Stimulated activated CD8-positive, alpha-beta memory T cell treated with anti-CD3 and anti-CD28 coated beads, Interleukin-15, amount 100 ng/mL, for 24 hours (primary cell): ENCODE results near the gene RANBP1.

ENCODE experiments used
- DNase-seq: peaks from one replicate; pipeline ENCODE4 v3.0.0-alpha.2; 2020; ENCODE audit warnings: low read depth

The RANBP1 gene

DNA sequence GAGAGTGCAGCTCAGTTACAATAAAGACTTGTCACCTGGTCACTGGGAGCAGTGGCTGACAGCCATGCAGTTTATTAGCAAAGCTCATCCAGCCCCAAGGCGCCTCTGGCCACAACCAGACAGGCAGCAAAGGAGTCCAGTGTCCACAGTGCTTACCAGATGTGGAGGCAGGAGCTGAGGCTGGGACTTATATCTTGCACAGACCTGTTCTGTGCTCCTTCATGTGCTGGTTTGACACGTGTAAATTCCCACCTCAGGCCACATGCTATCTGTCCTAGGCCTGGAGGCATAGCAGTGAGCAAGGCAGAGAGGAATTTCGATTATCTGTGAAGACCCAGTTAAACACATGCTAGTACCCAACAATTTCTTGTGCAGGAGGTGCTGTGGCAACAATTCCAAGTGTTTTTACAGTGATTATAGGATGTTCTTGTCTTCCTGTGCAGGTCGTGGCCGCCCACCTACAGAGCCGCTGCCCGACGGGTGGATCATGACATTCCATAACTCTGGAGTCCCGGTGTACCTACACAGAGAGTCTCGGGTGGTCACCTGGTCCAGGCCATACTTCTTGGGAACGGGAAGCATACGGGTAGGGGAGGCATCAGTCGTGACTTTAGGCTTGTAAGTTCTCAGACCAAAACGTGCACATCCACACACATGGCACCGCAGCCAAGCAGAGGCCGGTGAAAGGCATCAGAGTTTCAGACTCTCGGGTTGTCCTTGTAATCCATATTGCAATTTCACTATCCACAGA is 26.5 kb upstream of the RANBP1 start:
- no peak for DNase-seq

DNA sequence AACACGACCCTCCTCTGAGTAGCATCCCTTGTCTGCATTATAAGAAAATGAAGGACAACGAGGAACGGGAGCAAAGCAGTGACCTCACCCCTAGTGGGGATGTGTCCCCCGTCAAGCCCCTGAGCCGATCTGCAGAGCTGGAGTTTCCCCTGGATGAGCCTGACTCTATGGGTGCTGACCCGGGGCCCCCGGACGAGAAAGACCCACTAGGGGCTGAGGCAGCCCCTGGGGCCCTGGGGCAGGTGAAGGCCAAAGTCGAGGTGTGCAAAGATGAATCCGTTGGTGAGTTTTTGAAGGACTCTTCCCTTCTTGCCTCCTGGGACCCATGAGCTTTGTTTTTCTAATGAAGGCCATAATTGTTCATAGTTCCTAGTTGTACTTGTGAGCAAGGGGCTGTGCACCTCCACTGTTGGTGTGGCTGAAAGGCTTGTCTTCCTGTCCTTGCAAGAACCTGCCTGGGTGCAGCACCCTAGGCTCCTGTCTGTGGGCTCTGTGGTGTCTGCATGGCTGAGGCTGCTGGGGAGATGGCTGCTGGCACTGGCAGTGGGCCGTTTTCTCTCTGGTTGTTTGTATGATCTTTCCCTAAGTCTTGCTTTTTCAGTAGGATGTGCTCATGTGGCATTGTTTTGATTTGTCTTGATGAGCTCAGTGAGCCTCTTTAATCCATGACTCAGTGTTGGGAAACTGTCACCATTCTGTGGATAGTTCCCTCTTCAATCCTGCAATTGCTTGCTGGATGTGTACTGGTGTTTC is 25.8 kb upstream of the RANBP1 start:
- DNase-seq: no peak

DNA sequence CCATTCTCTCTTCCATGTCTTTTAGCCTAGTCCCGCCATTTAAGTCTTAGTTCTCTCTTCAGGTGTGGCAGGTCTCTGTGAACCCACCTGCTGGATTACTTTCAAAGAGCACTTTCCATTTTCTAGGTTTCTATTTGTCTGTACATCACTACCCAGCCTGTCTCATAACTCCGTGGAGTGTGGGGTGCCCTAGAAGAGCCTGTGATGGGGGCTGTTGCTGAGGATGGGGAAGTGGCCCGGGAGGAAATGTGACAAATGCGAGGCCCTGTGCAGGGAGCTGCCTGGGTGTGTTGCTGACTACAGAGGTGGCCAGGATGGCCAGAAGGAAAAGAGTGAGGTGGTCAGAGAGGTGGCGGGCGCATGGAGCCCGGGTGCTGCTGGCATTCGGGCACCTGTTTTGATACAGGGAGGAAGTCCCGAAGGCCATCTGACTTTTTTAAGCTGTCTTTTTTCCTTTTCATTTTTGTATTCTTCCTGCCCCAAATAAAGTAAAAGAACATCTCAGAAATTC is 25.1 kb upstream of the RANBP1 start:
- DNase-seq: no peak

DNA sequence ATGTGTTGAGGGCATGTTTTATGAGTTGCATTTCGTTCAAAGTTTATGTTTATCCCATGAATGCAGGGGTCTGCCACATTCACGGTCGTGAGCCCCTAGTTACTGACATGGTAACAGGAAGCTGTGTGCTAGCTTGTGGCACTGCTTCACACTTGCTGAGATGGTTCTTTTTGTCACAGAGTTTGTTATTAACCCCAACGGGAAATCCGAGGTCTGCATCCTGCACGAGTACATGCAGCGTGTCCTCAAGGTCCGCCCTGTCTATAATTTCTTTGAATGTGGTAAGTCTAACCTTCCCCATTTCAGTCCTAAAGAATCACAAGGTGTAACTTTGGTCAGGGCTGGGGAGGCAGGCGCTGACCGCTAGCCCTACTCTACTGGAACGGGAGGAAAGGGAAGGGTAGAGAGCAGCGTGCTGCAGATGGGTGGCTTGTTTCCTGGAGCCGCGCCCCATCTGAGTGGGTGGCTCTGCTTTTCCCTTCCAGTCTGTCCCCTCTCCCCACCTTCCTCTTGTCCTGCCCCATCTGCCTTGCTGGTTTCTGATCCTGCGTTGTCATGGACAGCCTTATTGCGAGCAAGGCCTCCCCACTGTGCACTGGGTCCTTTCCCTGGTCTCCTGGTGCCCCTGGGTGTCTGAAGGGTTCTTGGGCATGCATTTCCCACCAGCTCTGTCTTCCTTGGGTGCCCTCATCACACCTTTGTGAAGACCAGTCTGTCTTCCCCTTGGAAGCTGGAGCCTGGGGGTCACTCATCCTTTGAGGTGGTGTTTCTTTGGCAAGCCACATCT is 24.0 kb upstream of the RANBP1 start:
- no peak for DNase-seq

DNA sequence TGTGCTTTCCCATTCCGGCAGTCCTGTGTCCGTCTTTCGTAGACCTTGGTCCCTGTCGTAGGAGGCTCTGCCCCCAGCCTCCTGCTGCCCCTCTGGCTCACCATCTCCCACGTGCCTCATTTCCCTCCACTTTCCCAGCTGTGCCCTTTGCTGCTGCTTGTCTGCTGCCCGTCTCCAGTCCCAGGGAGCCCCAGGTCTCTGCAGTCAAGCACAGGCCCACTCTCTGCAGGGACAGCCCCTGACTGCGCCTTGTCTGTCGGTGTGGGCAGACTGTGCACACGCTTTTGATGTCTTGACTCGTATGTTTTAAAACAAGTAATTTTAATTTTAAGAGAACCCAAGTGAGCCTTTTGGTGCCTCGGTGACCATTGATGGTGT is 23.4 kb upstream of the RANBP1 start:
- DNase-seq: no peak

DNA sequence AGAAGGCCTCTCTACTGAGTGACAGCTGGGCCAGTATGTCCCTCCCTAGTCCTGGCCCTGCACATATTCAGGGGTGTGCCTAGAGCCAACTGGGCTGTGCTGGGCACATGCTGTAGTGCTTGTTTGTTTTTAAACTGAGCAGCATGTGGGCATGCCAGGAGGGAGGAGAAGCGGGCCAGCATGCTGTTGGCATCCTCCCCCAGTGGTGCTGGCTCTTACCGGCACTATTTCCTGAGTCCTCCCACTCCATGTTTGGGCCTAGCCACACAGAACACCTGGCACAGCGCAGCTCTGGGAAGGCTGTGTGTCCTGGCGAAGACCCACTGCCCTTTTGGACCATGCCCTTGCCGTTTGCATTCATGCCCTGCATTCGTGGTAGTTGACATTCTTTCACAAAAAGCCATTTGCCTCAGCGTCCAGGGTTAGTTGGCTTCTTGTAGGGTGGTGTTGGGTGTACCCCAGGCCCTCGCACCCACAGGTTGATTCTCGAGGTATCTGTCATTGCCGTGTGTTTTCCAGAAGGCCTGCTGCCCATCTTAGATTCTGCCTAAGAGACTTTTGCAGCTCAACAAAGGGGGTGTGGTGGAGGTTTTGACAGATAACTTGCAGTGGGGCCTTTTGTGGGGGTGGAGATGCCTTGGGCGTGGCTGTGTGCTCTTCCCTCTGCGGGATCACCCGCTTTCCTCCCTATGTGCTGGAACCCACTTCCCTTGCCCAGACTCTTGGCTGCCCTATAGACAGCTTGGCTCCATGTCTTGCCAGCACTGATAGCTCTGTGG is 22.3 kb upstream of the RANBP1 start:
- DNase-seq: no peak

DNA sequence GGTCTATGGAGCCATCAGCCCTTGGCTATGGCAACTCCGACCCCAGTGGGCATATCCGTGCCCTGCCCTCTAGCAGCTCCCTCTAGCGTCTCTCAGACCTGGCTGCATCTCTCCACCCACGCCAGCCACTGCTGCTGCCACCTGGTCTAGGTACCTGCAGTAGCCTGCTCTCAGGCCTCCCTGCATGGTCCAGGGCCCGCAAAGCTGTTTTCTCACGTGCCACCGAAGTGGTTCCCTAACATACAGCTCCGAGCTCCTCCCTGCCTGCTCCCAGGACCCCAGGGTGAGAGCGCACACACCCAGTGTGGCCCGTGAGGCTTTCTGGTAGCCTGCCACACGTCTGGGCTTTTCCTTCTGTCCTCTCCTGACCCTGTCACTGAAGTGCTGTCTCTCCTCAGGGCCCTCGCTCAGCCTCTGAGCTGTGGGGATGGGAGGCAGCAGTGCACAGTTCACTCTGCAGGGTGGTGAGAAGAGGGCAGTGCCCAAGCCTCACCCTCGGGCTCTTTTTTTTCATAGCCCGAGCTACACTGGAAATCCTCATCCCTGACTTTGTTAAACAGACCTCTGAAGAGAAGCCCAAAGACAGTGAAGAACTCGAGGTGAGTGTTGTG is 21.6 kb upstream of the RANBP1 start:
- no peak for DNase-seq

DNA sequence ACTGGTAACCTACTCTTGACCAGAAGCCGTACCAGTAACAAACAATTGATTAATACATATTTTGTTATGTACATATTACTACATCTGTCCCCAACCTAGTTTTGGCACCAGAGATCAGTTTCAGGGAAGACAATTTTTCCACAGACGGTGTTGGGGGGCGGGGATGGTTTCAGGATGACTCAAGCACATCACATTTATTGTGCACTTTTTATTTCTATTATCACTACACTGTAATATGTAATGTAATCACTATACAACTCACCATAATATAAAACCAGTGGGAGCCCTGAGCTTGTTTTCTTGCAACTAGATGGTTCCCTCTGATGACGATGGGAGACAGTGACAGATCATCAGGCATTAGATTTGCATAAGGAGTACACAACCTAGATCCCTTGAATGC is 20.4 kb upstream of the RANBP1 start:
- DNase-seq: no peak

DNA sequence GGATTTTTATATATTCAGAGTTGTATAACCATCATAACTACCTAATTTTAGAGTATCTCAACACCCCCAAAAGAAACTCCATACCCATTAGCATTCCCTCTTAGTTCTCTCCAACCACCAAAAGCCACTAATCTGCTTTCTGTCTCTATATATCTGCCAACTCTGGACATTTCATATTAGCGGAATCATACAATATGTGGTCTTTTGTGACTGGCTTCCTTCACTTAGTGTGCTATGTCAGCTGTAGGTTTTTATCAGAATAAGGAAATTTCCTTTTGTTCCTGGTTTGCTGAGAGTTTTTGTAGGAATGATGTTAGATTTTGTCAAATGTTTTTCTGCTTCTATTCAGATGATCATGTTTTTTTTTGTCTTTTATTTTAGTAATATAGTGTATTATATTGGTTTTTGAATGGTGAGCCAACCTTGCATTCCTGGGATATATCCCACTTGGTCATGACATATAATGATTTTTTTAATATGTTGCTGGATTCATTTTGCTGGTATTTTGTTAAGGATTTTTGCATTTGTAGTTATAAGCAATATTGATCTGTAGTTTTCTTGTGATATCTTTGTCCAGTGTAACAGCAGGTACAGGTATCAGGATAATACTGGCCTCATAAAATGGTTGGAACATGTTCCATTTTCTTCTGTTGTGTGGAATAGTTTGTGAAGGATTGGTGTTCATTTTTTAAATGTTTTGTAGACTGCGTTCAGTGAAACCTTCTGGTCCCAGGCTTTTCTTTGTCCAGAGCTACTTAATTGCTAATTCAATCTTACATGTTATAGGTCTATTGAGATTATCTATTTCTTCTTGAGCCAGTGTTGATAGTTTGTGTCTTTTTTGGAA is 19.1 kb upstream of the RANBP1 start:
- DNase-seq: no peak

DNA sequence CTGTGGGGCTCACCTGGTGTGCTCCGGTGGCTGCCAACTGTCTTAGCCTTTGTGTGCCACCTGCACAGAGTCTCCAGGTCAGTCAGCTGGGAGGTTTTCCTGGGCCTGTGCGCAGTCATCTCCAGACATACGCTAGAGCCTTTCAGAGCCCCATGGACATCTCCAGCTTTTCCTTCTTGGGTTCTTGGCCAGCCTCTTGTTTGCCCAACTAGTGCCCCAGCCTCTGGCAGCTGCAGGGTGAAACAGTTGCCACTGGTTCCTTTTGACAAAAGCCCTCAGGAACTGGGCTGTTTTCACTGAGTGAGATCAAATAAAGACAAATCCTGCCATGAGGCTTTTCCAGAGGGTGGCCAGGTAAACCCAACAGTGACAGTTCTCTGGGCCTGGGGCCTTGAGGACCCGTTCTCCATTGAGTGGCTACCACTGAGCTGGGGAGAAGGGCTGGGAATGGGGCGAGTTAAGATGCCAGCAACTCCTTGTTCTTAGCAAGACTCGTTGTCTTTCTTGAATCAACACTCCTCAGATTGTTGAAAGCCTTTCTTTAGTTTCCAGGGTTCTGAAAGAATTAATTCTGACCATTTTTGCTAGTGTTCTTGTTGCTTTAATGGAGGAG is 16.7 kb upstream of the RANBP1 start:
- no peak for DNase-seq

DNA sequence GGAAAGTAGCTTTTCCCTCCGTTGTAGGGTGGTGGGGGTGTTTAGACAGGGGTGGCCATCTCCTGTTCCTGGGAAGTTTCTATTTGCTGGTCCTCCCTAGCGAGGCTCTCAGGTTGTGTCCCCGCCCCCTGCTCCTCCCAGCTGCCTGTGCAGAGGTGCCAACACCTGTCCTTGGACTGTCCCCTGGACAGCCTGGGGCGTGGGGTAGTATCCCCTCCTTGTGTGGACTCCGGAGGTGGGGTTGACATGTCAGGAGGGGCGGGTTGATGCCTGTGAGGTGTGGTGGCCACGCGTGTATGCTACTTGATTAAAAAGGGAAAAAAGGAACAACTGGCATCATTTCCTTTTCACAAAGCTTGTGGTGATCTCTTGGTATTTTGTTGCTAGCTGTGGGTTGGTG is 14.3 kb upstream of the RANBP1 start:
- DNase-seq: no peak

DNA sequence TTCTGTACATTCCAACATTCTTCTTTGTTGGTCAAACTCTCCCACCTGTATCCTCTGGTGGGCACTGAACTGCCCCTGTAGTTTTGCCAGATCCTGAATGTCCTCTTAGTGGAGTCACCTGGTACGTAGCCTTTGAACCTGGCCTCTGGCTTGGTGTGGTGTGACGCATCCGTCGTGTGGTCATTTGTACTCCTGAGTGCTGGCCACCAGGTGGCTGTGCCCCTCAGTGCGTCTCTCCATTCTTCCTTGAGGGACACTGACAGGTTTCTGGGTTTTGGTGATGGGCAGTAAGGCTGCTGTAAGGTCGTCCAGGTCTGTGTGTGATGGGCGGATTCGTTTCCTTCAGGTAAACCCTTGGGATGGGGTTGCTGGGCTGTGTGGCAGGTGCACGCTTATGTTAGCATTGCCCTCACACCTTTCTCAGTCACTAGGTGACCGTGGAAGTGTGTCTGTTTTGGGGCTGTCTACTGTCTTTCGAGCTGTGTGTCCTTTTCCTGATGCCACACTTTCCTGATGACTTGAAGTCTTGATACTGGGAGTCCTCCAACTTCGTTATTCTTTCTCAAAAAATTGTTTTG is 13.6 kb upstream of the RANBP1 start:
- no peak for DNase-seq

DNA sequence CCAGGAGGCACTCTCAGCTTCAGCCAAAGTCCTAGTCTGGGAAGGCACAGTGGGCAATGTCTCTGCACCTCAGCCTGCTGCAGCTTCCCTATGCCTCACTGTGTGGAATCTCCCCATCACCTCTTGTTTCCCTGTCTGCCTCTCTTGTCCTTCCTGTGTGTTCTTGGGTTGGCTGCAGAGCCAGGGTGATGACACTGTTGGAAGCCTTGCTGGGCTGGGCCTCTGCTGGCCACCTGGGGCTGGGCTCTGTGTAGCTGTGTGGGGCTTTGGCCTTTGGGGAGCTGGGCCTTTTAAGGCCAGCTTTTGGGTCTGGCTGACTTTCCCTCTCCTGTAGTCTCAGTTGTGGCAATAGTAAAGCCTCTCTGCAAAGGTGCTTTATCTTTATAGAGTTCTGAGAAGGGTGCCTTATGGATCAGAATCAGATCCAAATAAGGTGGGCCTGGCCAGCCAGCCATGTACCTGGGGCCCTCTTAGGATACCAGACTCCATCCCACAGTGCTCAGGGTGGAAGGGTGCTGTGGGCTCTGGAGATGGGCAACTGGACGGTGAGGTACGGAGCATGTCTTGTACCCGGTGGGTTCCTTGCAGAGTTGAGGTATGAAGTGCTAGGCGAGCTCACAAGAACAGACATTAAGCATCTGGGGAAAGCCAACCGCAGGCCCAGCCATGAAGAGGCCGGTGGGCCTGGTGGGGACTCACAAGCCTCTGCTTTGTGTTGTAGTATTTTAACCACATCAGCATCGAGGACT is 10.3 kb upstream of the RANBP1 start:
- DNase-seq: no peak

DNA sequence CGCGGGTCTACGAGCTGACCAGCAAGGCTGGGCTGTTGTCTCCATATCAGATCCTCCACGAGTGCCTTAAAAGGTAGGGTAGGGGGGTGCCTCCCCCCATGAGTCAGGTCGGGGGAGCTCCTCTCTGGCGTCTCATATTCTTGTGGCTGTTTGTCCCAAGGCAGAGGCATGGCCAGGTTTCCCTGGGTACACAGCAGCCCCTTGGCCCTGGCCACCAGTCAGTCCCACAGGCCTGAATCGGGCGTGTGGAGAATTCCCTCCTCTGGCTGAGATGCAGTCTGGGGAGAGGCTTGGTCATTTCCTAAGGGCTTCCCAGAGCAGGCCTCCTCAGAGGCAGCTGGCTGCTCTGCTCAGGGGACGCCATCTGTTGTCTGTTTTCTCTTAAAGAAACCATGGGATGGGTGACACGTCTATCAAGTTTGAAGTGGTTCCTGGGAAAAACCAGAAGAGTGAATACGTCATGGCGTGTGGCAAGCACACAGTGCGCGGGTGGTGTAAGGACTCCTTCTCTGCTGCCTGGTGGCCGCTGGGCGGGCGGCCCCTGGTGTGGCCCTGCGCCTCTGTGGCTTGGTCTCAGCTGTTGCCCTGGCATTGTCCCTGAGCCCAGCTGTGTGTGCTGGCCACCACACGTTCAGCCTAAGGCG is 9.6 kb upstream of the RANBP1 start:
- DNase-seq: no peak

DNA sequence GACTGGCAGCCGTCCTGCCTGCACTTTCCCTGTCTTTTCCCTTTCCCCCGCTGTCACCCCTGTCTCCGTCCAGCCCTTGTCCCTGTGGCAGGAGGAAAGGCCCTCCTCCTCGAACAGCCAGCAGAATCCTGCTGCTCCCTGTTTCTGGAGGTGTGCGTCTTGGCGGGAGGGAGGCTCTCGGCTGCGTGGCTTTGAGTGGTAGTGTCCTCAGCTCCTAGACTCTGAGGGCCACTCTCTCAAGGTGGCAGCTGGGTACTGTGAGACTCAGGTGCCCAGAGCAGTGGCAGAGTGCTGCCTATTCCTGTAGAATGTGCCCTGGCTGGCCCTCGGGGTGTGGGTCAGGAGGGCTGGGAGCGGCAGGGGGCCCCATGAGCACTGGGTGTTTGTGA is 9.1 kb upstream of the RANBP1 start:
- DNase-seq: no peak

DNA sequence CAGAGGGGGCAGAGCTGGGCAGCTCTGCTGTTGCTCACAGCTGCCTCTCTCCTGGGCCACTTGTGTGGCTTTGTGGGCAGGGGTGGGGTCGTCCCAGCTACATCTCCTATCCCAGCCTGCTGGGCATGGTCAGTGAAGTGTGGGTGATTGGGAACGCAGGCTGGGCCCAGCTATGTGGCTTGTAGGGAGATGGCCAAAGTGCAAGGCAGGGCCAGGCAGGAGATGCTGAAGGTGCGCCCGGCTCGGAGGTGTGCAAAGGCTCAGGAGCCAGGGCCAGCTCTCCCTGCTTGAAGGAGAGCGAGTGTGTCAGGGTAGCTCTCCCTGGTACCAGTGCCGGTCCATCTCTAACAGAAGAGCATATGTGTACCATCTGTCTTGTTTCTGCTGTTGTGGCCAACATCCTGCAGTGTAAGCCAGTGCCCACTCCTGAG is 8.4 kb upstream of the RANBP1 start:
- DNase-seq: no peak

DNA sequence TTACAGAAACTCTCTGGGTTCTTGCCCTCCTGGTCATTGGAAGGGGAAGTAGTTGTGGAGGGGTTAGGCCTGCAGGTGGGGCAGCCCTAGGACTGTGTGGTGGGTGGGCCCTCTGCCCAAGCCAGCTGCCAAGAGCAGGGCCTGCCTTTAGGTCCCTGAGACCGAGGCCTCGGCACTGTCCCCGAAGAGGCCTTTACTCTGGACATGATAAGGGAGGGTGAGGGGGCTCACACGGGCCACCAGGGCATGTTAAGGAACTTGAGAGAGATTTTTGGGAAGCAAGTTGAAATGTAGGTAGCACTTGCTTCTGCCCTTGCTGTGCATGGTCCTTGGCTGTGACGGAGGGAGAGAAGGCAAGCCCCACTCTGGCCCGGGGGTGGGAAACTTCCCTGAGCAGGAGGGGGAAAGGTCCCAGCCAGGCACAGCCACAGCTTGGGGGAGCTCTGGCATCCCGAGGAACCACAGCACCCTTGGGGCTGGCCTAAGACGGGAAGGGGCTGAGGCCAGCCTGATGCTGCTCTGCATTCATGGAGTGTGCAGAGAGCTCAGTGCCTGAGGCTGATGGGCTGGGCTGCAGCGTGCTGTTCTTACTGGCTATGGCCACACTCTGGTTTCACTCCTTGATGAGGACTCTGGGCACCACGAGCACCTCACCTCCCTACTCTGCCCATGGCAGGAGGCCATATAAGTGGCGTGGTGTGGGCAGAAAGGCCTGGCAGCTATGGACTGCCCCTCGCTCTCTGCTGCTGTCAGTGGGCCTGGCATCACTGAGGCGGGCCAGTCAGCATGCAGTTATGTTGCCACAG is 7.8 kb upstream of the RANBP1 start:
- no peak for DNase-seq

DNA sequence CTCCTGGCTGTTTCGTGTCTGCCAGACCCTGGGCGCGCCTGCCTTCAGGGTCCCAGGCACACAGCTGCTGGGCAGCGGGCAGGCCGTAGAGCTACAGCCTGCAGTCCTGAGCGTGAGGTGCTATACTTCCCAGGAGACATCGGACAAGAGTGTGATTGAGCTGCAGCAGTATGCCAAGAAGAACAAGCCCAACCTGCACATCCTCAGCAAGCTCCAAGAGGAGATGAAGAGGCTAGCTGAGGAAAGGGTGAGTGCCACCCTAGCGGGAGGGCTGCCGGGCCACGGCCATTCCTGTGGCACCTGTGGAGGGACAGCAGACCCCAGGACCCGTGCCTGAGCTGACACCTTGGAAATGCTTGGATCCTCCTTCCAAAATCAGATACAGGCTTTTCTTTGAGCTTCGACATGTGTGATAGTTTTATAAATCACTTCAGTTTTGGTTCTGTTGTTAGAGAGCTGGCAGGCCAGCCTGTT is 7.1 kb upstream of the RANBP1 start:
- DNase-seq: no peak
